ENCODE measurements around the gene USP31.

USP31 gene

GRCh38 chr16:23134274-23134673, 15.0 kb downstream of the USP31 start:
- no peak for DNase-seq (ENCODE audit: low read depth in 2 of 2, low spot score in 1 of 2)

- no peak for DNase-seq (ENCODE audit: low read depth in 2 of 2, low spot score in 1 of 2)
Measured at GRCh38 chr16:23132775-23133463, 16.3 kb downstream of the USP31 start.

DNA sequence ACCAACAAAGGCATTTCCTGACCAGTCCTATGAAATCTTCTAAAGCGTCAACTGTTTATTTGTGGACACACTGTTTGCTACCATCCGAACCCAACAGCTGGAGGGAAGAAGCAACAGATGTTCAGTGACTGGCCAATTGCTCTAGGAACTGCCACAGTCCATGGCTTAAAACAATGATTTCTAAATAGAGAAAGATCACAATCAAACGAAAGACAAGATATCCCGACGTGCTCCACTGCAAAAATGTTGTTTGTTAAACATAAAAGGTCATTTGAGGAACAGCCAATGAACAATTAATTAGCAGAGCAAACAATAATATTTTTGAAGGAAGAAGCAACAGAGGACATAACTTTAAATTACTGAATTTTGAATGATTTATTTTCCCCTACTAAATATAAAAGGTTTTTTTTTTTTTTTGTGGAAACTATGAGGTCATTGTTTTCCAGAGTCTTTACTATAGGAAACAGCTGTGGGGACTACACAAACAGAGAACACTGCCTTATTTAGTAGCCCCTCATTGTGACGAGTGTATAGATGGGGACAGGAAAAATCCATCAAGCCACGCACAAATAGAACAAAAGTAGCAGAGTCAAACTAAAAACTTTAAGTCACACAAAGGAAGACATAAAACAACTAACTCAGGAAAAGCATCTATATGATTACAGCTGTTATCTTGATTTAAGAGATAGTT, 17.2 kb downstream of the USP31 start:
- no peak for DNase-seq (ENCODE audit: low read depth in 2 of 2, low spot score in 1 of 2)

GRCh38 chr16:23131436-23131835, 17.8 kb downstream of the USP31 start:
- no peak for DNase-seq (ENCODE audit: low read depth in 2 of 2, low spot score in 1 of 2)

GRCh38 chr16:23131036-23131435, 18.2 kb downstream of the USP31 start:
- no peak for DNase-seq (ENCODE audit: low read depth in 2 of 2, low spot score in 1 of 2)

DNA sequence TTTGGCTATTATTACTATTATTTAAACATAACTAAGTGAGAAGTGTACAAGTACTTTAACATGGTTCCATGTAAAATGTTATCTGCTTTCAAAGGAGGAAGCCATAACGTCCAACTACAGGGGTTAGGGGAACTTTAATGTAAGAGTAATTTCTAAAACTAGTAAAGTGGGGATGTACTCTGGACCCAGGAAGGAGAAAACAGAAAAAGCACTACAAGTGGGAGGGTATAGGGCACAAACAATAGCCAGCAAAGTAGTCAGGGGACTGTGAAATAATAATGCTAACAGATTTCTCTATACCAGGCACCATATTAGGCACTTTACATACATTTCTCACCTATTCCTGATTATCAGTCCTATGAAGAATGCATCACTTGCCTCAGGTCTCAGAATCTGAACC, 19.6 kb downstream of the USP31 start:
- DNase-seq (ENCODE audit: low read depth in 2 of 2, low spot score in 1 of 2), result no peak

GRCh38 chr16:23128056-23128455, 21.2 kb downstream of the USP31 start:
- DNase-seq (ENCODE audit: low read depth in 2 of 2, low spot score in 1 of 2), result no peak

GRCh38 chr16:23125277-23125676, 24.0 kb downstream of the USP31 start:
- DNase-seq (ENCODE audit: low read depth in 2 of 2, low spot score in 1 of 2), result no peak

- no peak for DNase-seq (ENCODE audit: low read depth in 2 of 2, low spot score in 1 of 2)
Measured at GRCh38 chr16:23124315-23124714, 24.9 kb downstream of the USP31 start.

GRCh38 chr16:23122144-23122543, 27.1 kb downstream of the USP31 start:
- no peak for DNase-seq (ENCODE audit: low read depth in 2 of 2, low spot score in 1 of 2)

GRCh38 chr16:23121024-23121423, 28.2 kb downstream of the USP31 start:
- no peak for DNase-seq (ENCODE audit: low read depth in 2 of 2, low spot score in 1 of 2)

GRCh38 chr16:23120562-23120961, 28.7 kb downstream of the USP31 start:
- DNase-seq (ENCODE audit: low read depth in 2 of 2, low spot score in 1 of 2), result no peak

DNA sequence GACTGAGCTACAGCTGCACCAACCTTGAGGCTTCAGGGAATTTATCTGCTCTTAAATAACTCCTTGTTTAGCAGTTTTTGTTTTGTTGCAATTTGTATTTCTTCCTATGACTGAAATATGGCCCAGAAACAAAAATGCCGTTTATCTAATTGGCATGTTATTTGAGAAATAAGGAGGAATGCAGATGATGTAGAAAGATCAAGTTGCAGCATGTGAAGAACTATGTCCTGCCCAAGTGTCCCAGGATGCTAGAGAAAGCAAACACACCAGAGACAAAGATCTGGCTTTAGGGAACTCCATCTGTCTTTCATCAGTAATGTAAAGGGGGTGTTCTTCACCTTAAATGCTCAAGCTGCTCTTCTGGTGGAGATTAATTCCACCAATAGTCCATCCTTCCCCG, 29.7 kb downstream of the USP31 start:
- DNase-seq (ENCODE audit: low read depth in 2 of 2, low spot score in 1 of 2), result no peak

DNA sequence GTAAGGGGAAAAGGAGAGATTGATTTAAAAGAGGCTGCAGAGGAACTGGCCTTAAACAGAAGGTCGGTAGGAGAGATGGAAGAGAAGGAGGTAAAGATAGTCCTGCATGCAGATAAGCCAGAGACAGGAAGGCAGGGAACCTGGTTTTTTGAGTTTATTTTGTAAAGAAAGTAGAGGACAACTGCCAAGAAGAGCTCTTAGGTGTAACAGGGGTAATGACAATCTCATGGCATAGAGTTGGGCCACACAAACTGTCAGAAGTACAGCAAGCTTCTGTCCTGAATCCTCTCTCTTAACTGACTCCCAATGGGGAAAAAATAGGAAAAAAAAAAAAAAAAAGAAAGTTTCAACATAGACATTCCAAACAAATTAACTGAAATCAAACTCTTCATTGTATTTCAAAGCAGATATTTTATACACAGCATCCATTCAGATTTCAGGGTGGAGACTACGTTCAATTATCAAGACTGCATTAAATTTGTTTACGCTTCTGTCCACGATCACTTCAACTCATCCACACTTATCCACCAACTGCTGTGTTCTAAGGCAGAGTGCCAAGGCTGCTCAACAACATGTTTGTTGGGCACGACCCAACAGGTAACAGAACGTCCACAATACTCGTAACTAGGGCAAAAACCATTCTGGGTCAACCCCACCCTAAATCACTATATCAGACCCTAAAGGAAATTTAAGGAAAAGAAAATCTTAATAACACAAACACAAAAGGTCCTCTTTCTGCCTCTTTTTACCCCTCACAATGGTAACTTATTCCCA, 34.9 kb downstream of the USP31 start:
- no peak for DNase-seq (ENCODE audit: low read depth in 2 of 2, low spot score in 1 of 2)

DNA sequence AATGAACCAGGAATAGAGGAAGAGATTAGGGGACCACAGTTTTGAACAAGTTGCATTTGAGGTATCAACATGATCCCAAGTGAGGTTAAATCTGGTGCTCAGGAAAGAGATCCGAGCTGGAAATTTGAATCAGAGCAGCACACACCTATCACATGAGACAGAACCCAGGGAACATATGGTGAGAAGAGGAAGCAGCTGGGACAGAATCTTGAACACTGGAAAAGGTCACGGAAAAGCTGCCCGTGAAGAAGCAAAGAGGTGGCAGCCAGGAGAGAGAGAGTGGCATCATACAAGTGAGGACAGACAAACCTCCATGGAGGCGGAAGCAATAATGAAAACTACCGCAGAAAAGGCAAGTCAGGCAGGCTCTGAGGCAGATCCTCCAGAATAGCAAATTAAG, 36.1 kb downstream of the USP31 start:
- no peak for DNase-seq (ENCODE audit: low read depth in 2 of 2, low spot score in 1 of 2)

- DNase-seq (ENCODE audit: low read depth in 2 of 2, low spot score in 1 of 2), result no peak
Measured at GRCh38 chr16:23110257-23110899, 38.9 kb downstream of the USP31 start.

- DNase-seq (ENCODE audit: low read depth in 2 of 2, low spot score in 1 of 2), result no peak
Measured at GRCh38 chr16:23107936-23108335, 41.3 kb downstream of the USP31 start.

DNA sequence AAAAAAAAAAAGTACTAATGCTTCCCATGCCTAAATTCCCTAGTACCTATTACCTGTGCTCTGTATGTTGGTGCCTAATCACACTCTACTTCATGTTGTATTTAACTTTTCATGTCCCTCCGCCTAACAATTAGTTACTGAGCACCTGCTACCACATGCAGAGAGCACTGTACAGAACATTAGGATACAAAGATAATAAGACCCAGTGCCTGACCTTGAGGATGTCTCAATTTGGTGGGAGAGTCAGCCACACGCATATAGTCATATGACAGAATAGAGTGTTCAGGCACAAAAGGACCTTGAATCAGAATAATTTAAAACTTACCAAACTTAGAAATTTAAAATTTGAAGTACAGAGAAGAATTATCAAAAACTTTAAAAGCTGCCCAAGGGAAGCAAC, 42.1 kb downstream of the USP31 start:
- DNase-seq (ENCODE audit: low read depth in 2 of 2, low spot score in 1 of 2), result no peak

DNA sequence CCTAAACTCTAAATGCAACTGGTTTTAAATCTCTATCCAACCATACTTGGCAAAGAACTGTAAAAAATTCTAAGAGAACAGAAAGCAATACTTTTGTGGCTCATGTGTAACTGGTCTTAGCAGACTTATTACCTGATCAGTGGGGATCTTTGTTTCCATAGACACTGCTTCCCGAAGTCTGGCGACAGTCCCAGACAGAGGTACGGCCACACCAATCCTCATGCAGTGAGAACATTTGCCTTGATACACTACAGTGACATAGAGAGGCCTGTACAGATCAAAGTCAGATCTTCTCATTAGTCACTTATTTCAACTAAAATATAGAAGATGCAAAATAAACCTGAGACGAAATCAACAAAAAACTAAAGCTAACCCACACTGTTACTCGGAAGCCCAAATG, 43.9 kb downstream of the USP31 start:
- DNase-seq (ENCODE audit: low read depth in 2 of 2, low spot score in 1 of 2), result no peak

GRCh38 chr16:23104032-23104955, 45.0 kb downstream of the USP31 start:
- DNase-seq (ENCODE audit: low read depth in 2 of 2, low spot score in 1 of 2), result no peak

- no peak for DNase-seq (ENCODE audit: low read depth in 2 of 2, low spot score in 1 of 2)
Measured at GRCh38 chr16:23103603-23104002, 45.6 kb downstream of the USP31 start.

Data from stimulated activated CD8-positive, alpha-beta memory T cell treated with anti-CD3 and anti-CD28 coated beads, Interleukin-4, amount 100 ng/mL, for 4 hours (primary cell).